Panc1 (cell line): ENCODE data around the gene SGMS1. TPM values are rescaled to one million over a fixed set of nuclear protein-coding genes. Genes with fewer than 3 reads are reported as not detected.

Experiments used
- ATAC-seq: fragments of 200-7000 bp; cut with Tn5 transposase; 2 replicates; pipeline ENCODE4 v1.9.1; 2020; ENCODE audit warnings: mild to moderate bottlenecking, moderate library complexity
- BruUV-seq: library from RNA; stranded (reverse); fragments of 400-500 nt; replicated peaks from 2 replicates; lab custom pipeline; 2021; lab: Mats Ljungman, UMichigan
- CTCF ChIA-PET: fragments of 300-600 bp; sonication (Branson Sonifier 250); formaldehyde crosslinking; loops from one replicate; lab custom pipeline; 2022; ENCODE audit warnings: antibody characterized with exemption; lab: Charles Lee
- POLR2A ChIA-PET: fragments of 300-600 bp; sonication (Branson Sonifier 250); formaldehyde crosslinking; loops from one replicate; lab custom pipeline; 2022; ENCODE audit warnings: antibody characterized with exemption; lab: Charles Lee
- DNase-seq: peaks from one replicate; pipeline ENCODE4 v3.0.0-alpha.2; 2010; ENCODE audit warnings: low read depth, low spot score
- H3K27ac ChIP-seq: 2 replicates; pipeline ENCODE4 v1.5.1; 2011; ENCODE audit warnings: mild to moderate bottlenecking, low read length, inconsistent platforms
- H3K27me3 ChIP-seq: fragments of 200-500 bp; sonication (Bioruptor generic); 2 replicates; pipeline ENCODE4 v1.6.0; 2014; ENCODE audit warnings: low read length, inconsistent platforms; ENCODE audit not compliant: control insufficient read depth, insufficient read depth
- H3K36me3 ChIP-seq: fragments of 200-500 bp; sonication (Bioruptor generic); 2 replicates; pipeline ENCODE4 v1.5.1; 2014; ENCODE audit warnings: inconsistent platforms, mild to moderate bottlenecking, low read length, moderate library complexity; ENCODE audit not compliant: control insufficient read depth, insufficient read depth
- H3K4me1 ChIP-seq: 2 replicates; pipeline ENCODE4 v1.5.1; 2011; ENCODE audit warnings: inconsistent platforms, mild to moderate bottlenecking, low read length, moderate library complexity; ENCODE audit not compliant: control insufficient read depth, insufficient read depth
- H3K4me3 ChIP-seq, 2 experiments: 2 replicates each; pipeline ENCODE4 v1.5.1; 2011 to 2012; ENCODE audit warnings: low read depth in 2 of 2, low read length in 2 of 2, mild to moderate bottlenecking in 2 of 2, inconsistent platforms in 1 of 2, moderate library complexity in 1 of 2
- H3K9me3 ChIP-seq: fragments of 200-500 bp; sonication (Bioruptor generic); 2 replicates; pipeline ENCODE4 v1.5.1; 2014; ENCODE audit warnings: low read depth, mild to moderate bottlenecking, inconsistent platforms, low read length, moderate library complexity; ENCODE audit not compliant: control insufficient read depth, insufficient read depth
- POLR2AphosphoS5 ChIP-seq: IDR thresholded peaks from 2 replicates; pipeline ENCODE4 v1.6.1; 2012; ENCODE audit warnings: mild to moderate bottlenecking, low read depth, low read length, moderate library complexity
- SIN3A ChIP-seq: IDR thresholded peaks from 2 replicates; pipeline ENCODE4 v1.6.1; 2012; ENCODE audit warnings: low read depth, mild to moderate bottlenecking, low read length, moderate library complexity, borderline replicate concordance; ENCODE audit not compliant: insufficient read depth
- TCF7L2 ChIP-seq: IDR thresholded peaks from 2 replicates; pipeline ENCODE4 v1.6.1; 2011; ENCODE audit warnings: mild to moderate bottlenecking, low read depth, low read length, inconsistent platforms
- in situ Hi-C: cut with HindIII; loops from 2 replicates; pipeline ENCODE4 v1.10.0; 2016; ENCODE audit warnings: low sequenced_read_pairs, low pct_unique_long_range_greater_than_20kb
- intact Hi-C: fragments of 100-400 bp; cut with micrococcal nuclease; formaldehyde crosslinking; loops from one replicate; pipeline ENCODE4 v1.10.0; 2022; ENCODE audit not compliant: unreplicated experiment
- total RNA-seq: library from RNA; stranded (reverse); gene quantifications from one replicate; pipeline ENCODE4 v1.2.1, GENCODE V29; 2021; ENCODE audit not compliant: unreplicated experiment
- TF ChIP-seq, protein P1 (sequence below): fragments of 450-650 bp; IDR thresholded peaks from 2 replicates; pipeline ENCODE4 v1.5.1; 2017; ENCODE audit warnings: mild to moderate bottlenecking
- TF ChIP-seq, protein P2 (sequence below), 2 experiments: IDR thresholded peaks; 2 replicates each; pipeline ENCODE4 v1.6.1; 2011 to 2012; ENCODE audit warnings: low read depth in 2 of 2, control low read depth in 1 of 2, low read length in 1 of 2, mild to moderate bottlenecking in 1 of 2, moderate library complexity in 1 of 2; ENCODE audit not compliant: insufficient read depth in 1 of 2

Gene SGMS1
- total RNA-seq, 1 experiment from 2014 or later = 22.0 TPM

DNA sequence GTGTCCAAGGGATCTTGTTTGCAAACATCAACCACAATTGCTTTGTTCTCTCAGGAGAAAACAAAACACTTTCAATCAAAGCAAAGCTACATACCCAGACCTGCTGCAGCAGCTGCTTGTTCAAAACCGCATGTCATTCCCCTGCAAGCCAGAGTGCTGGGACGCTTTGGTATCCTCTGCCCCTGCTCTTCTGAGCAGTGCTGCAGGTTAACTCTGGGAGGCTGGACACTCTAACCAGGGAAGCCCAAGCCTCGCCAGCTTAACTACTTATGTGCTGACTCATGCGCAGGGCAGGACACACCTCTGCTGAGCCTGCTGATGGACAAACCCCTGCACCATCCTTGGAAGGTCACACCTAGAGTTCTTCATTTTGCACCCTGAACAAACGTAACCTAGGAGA is 344.3 kb downstream of the SGMS1 start:
- intact Hi-C loops (no loop called here), in situ Hi-C loops (no loop called here)
- no peak overlapping the region for H3K4me3 ChIP-seq
- H3K9me3 ChIP-seq = no peaks in the 10 kb centered on the region
- no peaks in the 10 kb centered on the region for H3K4me1 ChIP-seq
- ATAC-seq (peak; percentile 76), DNase-seq (no peak)
- no peak for TF ChIP-seq SIN3A
- TF ChIP-seq TCF7L2 = no peak
- TF ChIP-seq POLR2AphosphoS5 = no peak
- TF ChIP-seq, protein P1, sequence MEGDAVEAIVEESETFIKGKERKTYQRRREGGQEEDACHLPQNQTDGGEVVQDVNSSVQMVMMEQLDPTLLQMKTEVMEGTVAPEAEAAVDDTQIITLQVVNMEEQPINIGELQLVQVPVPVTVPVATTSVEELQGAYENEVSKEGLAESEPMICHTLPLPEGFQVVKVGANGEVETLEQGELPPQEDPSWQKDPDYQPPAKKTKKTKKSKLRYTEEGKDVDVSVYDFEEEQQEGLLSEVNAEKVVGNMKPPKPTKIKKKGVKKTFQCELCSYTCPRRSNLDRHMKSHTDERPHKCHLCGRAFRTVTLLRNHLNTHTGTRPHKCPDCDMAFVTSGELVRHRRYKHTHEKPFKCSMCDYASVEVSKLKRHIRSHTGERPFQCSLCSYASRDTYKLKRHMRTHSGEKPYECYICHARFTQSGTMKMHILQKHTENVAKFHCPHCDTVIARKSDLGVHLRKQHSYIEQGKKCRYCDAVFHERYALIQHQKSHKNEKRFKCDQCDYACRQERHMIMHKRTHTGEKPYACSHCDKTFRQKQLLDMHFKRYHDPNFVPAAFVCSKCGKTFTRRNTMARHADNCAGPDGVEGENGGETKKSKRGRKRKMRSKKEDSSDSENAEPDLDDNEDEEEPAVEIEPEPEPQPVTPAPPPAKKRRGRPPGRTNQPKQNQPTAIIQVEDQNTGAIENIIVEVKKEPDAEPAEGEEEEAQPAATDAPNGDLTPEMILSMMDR = no peak
- TF ChIP-seq, protein P2, sequence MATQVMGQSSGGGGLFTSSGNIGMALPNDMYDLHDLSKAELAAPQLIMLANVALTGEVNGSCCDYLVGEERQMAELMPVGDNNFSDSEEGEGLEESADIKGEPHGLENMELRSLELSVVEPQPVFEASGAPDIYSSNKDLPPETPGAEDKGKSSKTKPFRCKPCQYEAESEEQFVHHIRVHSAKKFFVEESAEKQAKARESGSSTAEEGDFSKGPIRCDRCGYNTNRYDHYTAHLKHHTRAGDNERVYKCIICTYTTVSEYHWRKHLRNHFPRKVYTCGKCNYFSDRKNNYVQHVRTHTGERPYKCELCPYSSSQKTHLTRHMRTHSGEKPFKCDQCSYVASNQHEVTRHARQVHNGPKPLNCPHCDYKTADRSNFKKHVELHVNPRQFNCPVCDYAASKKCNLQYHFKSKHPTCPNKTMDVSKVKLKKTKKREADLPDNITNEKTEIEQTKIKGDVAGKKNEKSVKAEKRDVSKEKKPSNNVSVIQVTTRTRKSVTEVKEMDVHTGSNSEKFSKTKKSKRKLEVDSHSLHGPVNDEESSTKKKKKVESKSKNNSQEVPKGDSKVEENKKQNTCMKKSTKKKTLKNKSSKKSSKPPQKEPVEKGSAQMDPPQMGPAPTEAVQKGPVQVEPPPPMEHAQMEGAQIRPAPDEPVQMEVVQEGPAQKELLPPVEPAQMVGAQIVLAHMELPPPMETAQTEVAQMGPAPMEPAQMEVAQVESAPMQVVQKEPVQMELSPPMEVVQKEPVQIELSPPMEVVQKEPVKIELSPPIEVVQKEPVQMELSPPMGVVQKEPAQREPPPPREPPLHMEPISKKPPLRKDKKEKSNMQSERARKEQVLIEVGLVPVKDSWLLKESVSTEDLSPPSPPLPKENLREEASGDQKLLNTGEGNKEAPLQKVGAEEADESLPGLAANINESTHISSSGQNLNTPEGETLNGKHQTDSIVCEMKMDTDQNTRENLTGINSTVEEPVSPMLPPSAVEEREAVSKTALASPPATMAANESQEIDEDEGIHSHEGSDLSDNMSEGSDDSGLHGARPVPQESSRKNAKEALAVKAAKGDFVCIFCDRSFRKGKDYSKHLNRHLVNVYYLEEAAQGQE (IDR thresholded peaks at IDR 0.05; ENCODE audit: insufficient read depth in 1 of 2, low read depth in 2 of 2, low read length in 1 of 2) = no peak
- ChIA-PET POLR2A (no interaction called here), CTCF (no interaction called here)
- H3K27me3 ChIP-seq = peaks cover 32% of the 10 kb centered on the region
- no peaks in the 10 kb centered on the region for H3K36me3 ChIP-seq
- H3K27ac ChIP-seq = no peak overlapping the region
- no TSS peak for BruUV-seq

DNA sequence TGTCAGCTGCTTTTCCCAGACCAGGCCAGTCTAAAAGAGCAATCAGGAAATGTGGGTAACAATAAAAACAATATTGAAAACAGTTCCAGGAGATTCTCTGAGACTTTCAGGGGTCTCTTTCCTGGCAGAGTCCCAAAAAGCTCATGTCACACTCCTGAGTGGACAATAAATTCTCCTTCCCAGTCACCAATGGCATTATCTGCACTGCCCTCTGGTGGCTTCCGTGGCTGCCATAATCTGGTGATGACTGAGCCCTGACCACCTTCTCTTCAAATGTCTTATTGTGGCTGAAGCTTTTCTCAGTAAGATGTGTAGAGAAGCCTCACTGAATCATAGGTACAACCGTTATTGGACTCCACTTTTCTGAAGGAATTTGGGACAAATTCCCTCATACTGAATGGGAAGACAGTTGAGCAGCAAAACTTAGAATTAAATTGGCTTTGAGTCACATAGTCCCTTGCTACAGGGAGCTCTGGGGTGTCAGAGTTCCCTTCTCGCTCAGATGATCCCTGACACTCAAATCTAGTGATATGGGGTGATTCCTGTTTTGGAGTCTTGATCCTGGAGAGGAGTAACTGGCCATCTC is 348.0 kb downstream of the SGMS1 start:
- in situ Hi-C loops = no loop called here
- no TSS peak for BruUV-seq
- no peak overlapping the region for H3K27ac ChIP-seq
- H3K9me3 ChIP-seq = no peaks in the 10 kb centered on the region
- CTCF ChIA-PET = no interaction called here
- POLR2A ChIA-PET = no interaction called here
- H3K36me3 ChIP-seq = no peaks in the 10 kb centered on the region
- no peak overlapping the region for H3K4me3 ChIP-seq
- TF ChIP-seq TCF7L2 = no peak
- TF ChIP-seq, protein P1 = peak; percentile 84
- peak; percentile 13 for DNase-seq
- peaks cover 30% of the 10 kb centered on the region for H3K27me3 ChIP-seq
- no peaks in the 10 kb centered on the region for H3K4me1 ChIP-seq
- peak; percentile 87; the same call in 1 of the 2 replicates for ATAC-seq
- intact Hi-C loops = no loop called here
